Lower leg skin (tissue), 3 donors: Measurements from ENCODE around the gene SYT17.

Experiments
- CTCF ChIP-seq, 3 donors: fragments of 450-650 bp; IDR thresholded peaks; one replicate each; pipeline ENCODE4 v1.5.1; 2016; ENCODE audit warnings: antibody characterized with exemption in 3 of 3, mild to moderate bottlenecking in 3 of 3, moderate library complexity in 2 of 3
- POLR2A ChIP-seq, 2 donors: fragments of 450-650 bp; IDR thresholded peaks; one replicate each; pipeline ENCODE4 v1.6.1; 2016 to 2017; ENCODE audit warnings: antibody characterized with exemption in 2 of 2, mild to moderate bottlenecking in 1 of 2, moderate library complexity in 1 of 2

- TF ChIP-seq CTCF (IDR thresholded peaks at IDR 0.05) (no peak), POLR2A (IDR thresholded peaks at IDR 0.05) (no peak)
Observed at GRCh38 chr16:19283637-19284036, 115.6 kb downstream of the SYT17 start.
